ENCODE data around the gene PJVK.
"Not testable (repeated sequence)": the region's sequence is repeated elsewhere in the genome, so short reads cannot be mapped to it uniquely, and the experiment has no call there.

PJVK gene, protein sequence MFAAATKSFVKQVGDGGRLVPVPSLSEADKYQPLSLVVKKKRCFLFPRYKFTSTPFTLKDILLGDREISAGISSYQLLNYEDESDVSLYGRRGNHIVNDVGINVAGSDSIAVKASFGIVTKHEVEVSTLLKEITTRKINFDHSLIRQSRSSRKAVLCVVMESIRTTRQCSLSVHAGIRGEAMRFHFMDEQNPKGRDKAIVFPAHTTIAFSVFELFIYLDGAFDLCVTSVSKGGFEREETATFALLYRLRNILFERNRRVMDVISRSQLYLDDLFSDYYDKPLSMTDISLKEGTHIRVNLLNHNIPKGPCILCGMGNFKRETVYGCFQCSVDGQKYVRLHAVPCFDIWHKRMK

DNA sequence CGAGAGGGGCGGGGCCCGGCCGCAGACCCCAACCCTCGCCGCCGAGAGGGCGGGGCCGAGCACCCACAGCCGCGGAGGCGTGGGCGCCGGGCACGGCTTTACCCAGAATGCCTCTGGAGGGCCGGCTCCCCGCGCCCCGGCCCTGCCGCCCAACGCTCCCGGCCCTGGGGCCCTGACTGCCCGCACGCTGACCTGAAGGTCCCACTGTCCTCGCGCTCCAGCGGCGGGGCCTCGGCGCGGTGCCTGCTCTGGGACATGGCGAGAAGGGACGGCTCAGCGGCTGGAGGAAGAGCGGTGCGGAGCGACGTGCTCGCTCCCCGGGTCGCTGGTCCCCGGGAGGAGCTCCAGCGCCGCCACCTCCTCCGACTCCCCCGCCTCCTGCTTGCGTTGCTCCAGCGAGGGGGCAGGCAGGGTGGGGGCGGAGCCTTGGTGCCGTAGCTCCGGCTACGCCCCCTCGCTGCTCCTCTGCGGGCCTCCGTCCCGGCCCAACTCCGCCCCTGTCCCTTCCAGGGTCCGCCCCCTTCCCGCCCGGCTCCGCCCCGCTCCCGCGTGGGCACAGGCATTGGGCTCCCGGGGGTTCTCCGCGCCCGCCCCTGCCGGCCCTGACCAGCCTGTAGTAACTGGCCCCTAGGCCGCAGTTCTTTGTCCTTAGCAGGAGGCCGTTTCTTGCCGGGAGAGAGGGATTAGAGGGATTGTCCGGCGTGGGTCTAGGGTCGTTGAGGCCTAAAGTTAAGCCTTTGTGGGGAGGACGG is at the start of gene PJVK, which contains the start of gene PRKRA:
Gene PJVK, plus strand, starts transcription at position 605 of the 752 bp plus-strand sequence. CDS start 2,032 bp downstream, outside the sequence.
Gene PRKRA, minus strand, starts transcription at position 402 of the 752 bp plus-strand sequence. Its CDS starts 145 bp downstream, at position 257.
- TF ChIP-seq, protein P1, sequence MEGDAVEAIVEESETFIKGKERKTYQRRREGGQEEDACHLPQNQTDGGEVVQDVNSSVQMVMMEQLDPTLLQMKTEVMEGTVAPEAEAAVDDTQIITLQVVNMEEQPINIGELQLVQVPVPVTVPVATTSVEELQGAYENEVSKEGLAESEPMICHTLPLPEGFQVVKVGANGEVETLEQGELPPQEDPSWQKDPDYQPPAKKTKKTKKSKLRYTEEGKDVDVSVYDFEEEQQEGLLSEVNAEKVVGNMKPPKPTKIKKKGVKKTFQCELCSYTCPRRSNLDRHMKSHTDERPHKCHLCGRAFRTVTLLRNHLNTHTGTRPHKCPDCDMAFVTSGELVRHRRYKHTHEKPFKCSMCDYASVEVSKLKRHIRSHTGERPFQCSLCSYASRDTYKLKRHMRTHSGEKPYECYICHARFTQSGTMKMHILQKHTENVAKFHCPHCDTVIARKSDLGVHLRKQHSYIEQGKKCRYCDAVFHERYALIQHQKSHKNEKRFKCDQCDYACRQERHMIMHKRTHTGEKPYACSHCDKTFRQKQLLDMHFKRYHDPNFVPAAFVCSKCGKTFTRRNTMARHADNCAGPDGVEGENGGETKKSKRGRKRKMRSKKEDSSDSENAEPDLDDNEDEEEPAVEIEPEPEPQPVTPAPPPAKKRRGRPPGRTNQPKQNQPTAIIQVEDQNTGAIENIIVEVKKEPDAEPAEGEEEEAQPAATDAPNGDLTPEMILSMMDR (IDR thresholded peaks at IDR 0.05; ENCODE audit: borderline replicate concordance, control extremely low read depth, extremely low read depth, insufficient read depth, missing control alignments): no peak
- peak; percentile 99 for DNase-seq (ENCODE audit: low spot score)
- in situ Hi-C loops (cut with MboI; ENCODE audit: low sequenced_read_pairs, unreplicated experiment): no loop called here

DNA sequence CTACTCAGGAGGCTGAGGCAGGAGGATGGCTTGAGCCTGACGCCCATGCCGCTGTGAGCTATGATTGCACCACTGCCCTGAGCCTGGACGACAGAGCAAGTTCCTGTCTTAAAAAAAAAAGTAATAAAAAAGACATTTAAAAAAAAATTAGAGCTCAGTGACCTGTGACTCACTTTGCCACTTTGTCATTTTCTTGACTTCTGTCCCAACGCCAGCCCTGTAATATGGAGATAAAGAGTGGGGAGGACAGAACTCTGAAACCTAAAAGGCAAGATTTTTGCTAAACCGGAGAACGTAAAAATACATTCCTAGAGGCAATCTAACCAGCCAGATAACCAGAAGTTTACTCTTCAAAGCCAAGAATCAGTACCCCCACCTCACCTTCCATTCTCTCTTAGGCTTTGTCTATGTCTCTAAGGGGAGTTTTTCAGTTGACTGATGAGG is 49.2 kb upstream of the PJVK start:
- TF ChIP-seq, protein P1 (IDR thresholded peaks at IDR 0.05; ENCODE audit: borderline replicate concordance, control extremely low read depth, extremely low read depth, insufficient read depth, missing control alignments): no peak
- in situ Hi-C loops (cut with MboI; ENCODE audit: low sequenced_read_pairs, unreplicated experiment): loop anchor here (25.0 kb wide), 1 partner anchor 290 kb away; the partner anchor contains the start of gene RBM45
- DNase-seq (ENCODE audit: low spot score): no peak

DNA sequence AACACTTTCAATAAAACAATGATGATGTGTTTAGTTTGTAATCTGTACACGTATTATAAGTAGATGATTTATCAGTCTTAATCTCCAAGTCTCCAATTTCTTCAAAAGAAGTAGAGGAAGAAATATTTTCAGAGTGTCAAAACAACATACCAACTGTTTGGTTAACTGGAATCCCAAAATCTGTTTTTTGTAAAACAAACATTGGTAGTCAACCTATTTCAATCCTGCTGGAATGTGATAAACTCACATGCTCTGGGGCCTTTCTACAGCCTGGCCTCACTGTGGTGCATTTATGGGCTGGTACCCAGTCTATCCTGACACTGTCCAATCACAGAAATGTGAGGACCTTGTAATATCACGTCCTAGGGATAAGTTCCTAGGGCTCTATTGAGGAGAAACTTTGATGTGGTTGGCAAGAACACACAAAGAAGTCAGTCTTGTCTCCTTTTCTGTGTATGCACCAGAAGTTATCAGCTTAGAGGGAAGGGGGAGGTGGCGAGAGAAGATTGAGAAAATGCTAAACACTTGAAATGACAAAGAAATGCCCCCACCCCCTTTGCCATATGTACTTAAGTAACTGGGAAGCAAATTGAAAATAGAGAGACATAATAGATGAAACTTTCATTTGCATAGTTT is 47.4 kb upstream of the PJVK start:
- in situ Hi-C loops (cut with MboI; ENCODE audit: low sequenced_read_pairs, unreplicated experiment): loop anchor here (25.0 kb wide), 1 partner anchor 291 kb away; the partner anchor contains the start of gene RBM45
- no peak for DNase-seq (ENCODE audit: low spot score)

DNA sequence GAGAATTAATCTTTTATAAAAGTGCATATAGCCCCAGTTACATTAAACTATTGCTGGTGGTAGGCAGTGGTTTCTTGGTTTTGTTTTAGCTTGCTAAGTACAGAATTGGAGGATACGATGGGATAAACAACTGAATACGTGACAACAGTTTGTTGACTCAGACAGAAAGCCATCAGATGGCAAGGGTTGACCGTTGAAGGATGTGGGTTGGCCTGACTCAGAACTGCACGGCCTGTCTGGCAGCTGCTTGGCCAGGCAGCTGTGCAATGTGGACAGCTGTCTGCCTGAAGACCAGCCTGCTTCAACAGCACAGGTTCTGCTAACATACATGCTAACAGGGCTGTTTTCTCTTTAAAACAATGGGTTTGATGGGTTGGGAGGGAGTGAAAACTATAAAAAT is 46.8 kb upstream of the PJVK start:
- TF ChIP-seq, protein P1 (IDR thresholded peaks at IDR 0.05; ENCODE audit: borderline replicate concordance, control extremely low read depth, extremely low read depth, insufficient read depth, missing control alignments): no peak
- in situ Hi-C loops (cut with MboI; ENCODE audit: low sequenced_read_pairs, unreplicated experiment): loop anchor here (25.0 kb wide), 1 partner anchor 292 kb away; the partner anchor contains the start of gene RBM45
- DNase-seq (ENCODE audit: low spot score): peak; percentile 75

More for the DNA sequence above, 47.4 kb upstream of the PJVK start:
- TF ChIP-seq, protein P1 (IDR thresholded peaks at IDR 0.05; ENCODE audit: borderline replicate concordance, control extremely low read depth, extremely low read depth, insufficient read depth, missing control alignments): no peak

DNA sequence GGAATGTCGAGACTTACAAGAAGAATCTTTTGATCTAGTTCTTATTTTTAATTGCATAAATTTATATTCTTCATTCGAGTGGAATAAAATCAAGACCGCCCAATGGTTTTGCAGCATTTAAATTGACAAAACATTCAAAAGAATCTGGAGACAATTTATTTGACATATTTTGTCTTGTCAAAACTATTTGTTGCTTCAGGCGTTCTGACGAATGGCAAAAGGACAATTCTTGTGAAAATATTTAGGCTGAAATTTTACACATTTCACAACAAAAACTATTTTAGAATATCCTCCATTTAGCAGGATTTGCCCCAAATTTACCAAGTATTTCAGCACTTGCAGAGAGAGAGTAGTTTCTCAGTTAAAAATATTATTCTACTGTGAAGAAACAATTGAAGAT is 41.9 kb upstream of the PJVK start:
- in situ Hi-C loops (cut with MboI; ENCODE audit: low sequenced_read_pairs, unreplicated experiment): loop anchor here (25.0 kb wide), 1 partner anchor 297 kb away; the partner anchor contains the start of gene RBM45
- TF ChIP-seq, protein P1 (IDR thresholded peaks at IDR 0.05; ENCODE audit: borderline replicate concordance, control extremely low read depth, extremely low read depth, insufficient read depth, missing control alignments): no peak
- DNase-seq (ENCODE audit: low spot score): no peak

DNA sequence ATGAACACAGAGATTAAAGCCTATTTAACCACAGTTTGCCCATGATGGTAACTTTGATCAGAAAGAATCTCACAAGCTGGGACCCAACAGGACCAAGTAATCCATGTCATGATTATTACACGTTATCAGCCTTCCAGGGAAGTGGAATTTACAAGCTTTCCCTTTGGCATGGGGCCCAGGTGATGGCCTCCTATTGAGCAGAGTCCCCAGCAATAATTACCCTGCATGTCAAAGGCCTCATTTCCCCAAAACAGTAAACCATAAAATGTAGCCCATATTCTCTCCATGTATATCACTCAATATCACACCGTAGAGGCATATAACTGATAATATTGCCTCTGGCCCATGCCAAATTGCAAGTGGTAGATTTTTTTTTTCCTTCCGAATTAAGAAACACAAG is 39.1 kb upstream of the PJVK start:
- TF ChIP-seq, protein P1 (IDR thresholded peaks at IDR 0.05; ENCODE audit: borderline replicate concordance, control extremely low read depth, extremely low read depth, insufficient read depth, missing control alignments): no peak
- no peak for DNase-seq (ENCODE audit: low spot score)
- in situ Hi-C loops (cut with MboI; ENCODE audit: low sequenced_read_pairs, unreplicated experiment): loop anchor here (25.0 kb wide), 1 partner anchor 300 kb away; the partner anchor contains the start of gene RBM45

DNA sequence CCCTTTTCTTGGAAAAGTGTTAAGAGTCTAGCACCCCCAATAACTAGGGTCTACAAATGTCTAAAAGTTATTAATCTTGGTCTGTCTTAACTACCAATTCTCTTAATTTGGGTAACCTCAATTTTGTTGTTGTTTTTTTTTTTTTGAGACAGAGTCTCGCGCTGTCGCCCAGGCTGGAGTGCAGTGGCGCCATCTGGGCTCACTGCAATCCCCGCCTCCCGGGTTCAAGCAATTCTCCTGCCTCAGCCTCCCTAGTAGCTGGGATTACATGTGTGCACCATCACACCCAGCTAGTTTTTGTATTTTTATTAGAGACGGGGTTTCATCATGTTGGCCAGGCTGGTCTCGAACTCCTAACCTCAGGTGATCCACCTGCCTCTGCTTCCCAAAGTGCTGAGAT is 38.7 kb upstream of the PJVK start:
- DNase-seq (ENCODE audit: low spot score): not testable (repeated sequence)
- in situ Hi-C loops (cut with MboI; ENCODE audit: low sequenced_read_pairs, unreplicated experiment): loop anchor here (25.0 kb wide), 1 partner anchor 300 kb away; the partner anchor contains the start of gene RBM45

Data from GM13976 (cell line).